ENCODE data around the gene PFDN4. TPM values are rescaled to one million over a fixed set of nuclear protein-coding genes. Genes with fewer than 3 reads are reported as not detected.
A peak's percentile ranks its signal among the peaks of the same experiment; 100 is the strongest.

PFDN4 gene
- total and polyA plus RNA-seq, 2 of the 4 experiments (the other 2 are of a cell fraction): 14.9 to 93.2 TPM

GRCh38 chr20:54262671-54263070 is 54.8 kb downstream of the PFDN4 start:
- no peak overlapping the region for H2BK120ac ChIP-seq (ENCODE audit: low read depth, low read length)
- no CpG with 5 or more reads among the region's 4 CpGs for WGBS, 2 experiments (ENCODE audit: extremely low coverage in 2 of 2, insufficient read length in 1 of 2)
- H3K9ac ChIP-seq (ENCODE audit: low read depth, low read length): no peak overlapping the region
- no peak overlapping the region for H2AK9ac ChIP-seq (replicated peaks; ENCODE audit: low read depth, low read length, poor library complexity)
- no peak overlapping the region; the same call in 1 of the 2 replicates for H3K18ac ChIP-seq (ENCODE audit: low read depth, low read length)
- H3K4me2 ChIP-seq (ENCODE audit: low read depth, low read length): peak overlapping the region; percentile 14
- H3K23ac ChIP-seq (ENCODE audit: low read depth, low read length): no peak overlapping the region
- POLR2A ChIA-PET (ENCODE audit: unreplicated experiment): no interaction called here
- H3K27ac ChIP-seq (ENCODE audit: insufficient read depth, low read length): no peak overlapping the region; the same call in 1 of the 2 replicates
- H3K9me1 ChIP-seq (ENCODE audit: insufficient read depth, low read length): no peaks in the 10 kb centered on the region; the same call in 1 of the 2 replicates
- H3K9me3 ChIP-seq (ENCODE audit: control insufficient read depth, insufficient read depth, low read length): no peaks in the 10 kb centered on the region
- intact Hi-C loops (cut with micrococcal nuclease) (no loop called here), in situ Hi-C loops (cut with MboI; ENCODE audit: low sequenced_read_pairs) (no loop called here), dilution Hi-C loops (cut with HindIII; ENCODE audit: low sequenced_read_pairs, unreplicated experiment) (no loop called here)
- H3K27me3 ChIP-seq (ENCODE audit: control insufficient read depth, insufficient read depth, low read length): no peaks in the 10 kb centered on the region
- no peak overlapping the region for H2BK20ac ChIP-seq (ENCODE audit: low read depth, low read length)
- no peak overlapping the region for H3K4me3 ChIP-seq (ENCODE audit: insufficient read depth, low read depth, low read length)
- H4K91ac ChIP-seq (ENCODE audit: insufficient read depth, low read depth, low read length): no peak overlapping the region
- ATAC-seq (ENCODE audit: low read depth): no peak
- H2AK5ac ChIP-seq (ENCODE audit: low read depth, low read length): no peak overlapping the region
- H3K36me3 ChIP-seq (ENCODE audit: control insufficient read depth, insufficient read depth, low read length): no peaks in the 10 kb centered on the region
- no peak overlapping the region for H4K5ac ChIP-seq (ENCODE audit: low read depth, low read length)
- no peak overlapping the region for H3K56ac ChIP-seq (ENCODE audit: extremely low read depth, insufficient read depth, low read length)
- H3K4ac ChIP-seq (ENCODE audit: low read depth, low read length): no peak overlapping the region
- H4K8ac ChIP-seq (ENCODE audit: low read depth in 2 of 2, low read length in 2 of 2): no peak overlapping the region
- no peak overlapping the region for H2AFZ ChIP-seq (replicated peaks; ENCODE audit: low read length, poor library complexity)
- no peak overlapping the region for H3K14ac ChIP-seq (replicated peaks; ENCODE audit: low read depth, low read length)
- no peak overlapping the region for H2BK5ac ChIP-seq (ENCODE audit: low read depth, low read length, poor library complexity, severe bottlenecking)
- DNase-seq: no peak
- H3K4me1 ChIP-seq (ENCODE audit: control insufficient read depth, insufficient read depth, low read length): no peaks in the 10 kb centered on the region
- CTCF ChIA-PET: no interaction called here
- H2BK15ac ChIP-seq (ENCODE audit: low read depth, low read length): no peak overlapping the region
- no peaks in the 10 kb centered on the region for H3K79me1 ChIP-seq (ENCODE audit: low read depth in 1 of 2, low read length in 2 of 2)
- BruUV-seq (replicated peaks): no TSS peak
- H4K20me1 ChIP-seq (ENCODE audit: insufficient read depth, low read length): no peaks in the 10 kb centered on the region
- TF ChIP-seq RAD21 (IDR thresholded peaks at IDR 0.05; ENCODE audit: low read length) (no peak), MAFK (IDR thresholded peaks at IDR 0.05; ENCODE audit: low read depth, low read length) (no peak), SMC3 (IDR thresholded peaks at IDR 0.05; ENCODE audit: low read depth, low read length) (no peak), POLR2A (IDR thresholded peaks at IDR 0.05; ENCODE audit: low read depth, low read length) (no peak), MXI1 (IDR thresholded peaks at IDR 0.05; ENCODE audit: borderline replicate concordance, low read depth, low read length) (no peak), MAZ (IDR thresholded peaks at IDR 0.05; ENCODE audit: borderline replicate concordance, low read depth, low read length) (no peak), ELK1 (IDR thresholded peaks at IDR 0.05; ENCODE audit: borderline replicate concordance, low read depth, low read length) (no peak)
